NCI-H146 (cell line): ENCODE results near the gene ZDHHC18.
"Not testable (repeated sequence)": the region's sequence is repeated elsewhere in the genome, so short reads cannot be mapped to it uniquely, and the experiment has no call there.

Experiments used
- DNase-seq: peaks from one replicate; lab custom pipeline; 2025; lab: John Stamatoyannopoulos, UW

Gene ZDHHC18

GRCh38 chr1:26858891-26859640, 32.6 kb downstream of the ZDHHC18 start:
- no peak for DNase-seq

GRCh38 chr1:26861286-26861701, 34.8 kb downstream of the ZDHHC18 start:
- DNase-seq, result no peak

GRCh38 chr1:26861889-26862378, 35.4 kb downstream of the ZDHHC18 start:
- DNase-seq, result no peak

- DNase-seq, result peak; percentile 93
These were observed 36.5 kb downstream of the ZDHHC18 start, which contains the start of gene SFN for GRCh38 chr1:26862781-26863684. TSS of gene SFN (plus strand) at chr1:26863149. CDS start at chr1:26863213, 64 bp downstream.

- DNase-seq, result no peak
These were observed 37.2 kb downstream of the ZDHHC18 start for GRCh38 chr1:26863685-26864077.

- peak; percentile 94 for DNase-seq
These were observed 38.4 kb downstream of the ZDHHC18 start for GRCh38 chr1:26864610-26865480.

- not testable (repeated sequence) for DNase-seq
These were observed 46.6 kb downstream of the ZDHHC18 start for GRCh38 chr1:26873097-26873496.

GRCh38 chr1:26874896-26875295, 48.4 kb downstream of the ZDHHC18 start:
- DNase-seq, result no peak

GRCh38 chr1:26877326-26877725, 50.8 kb downstream of the ZDHHC18 start:
- no peak for DNase-seq

GRCh38 chr1:26879793-26880192, 53.3 kb downstream of the ZDHHC18 start:
- DNase-seq, result no peak

GRCh38 chr1:26881611-26882010, 55.1 kb downstream of the ZDHHC18 start:
- DNase-seq, result not testable (repeated sequence)

GRCh38 chr1:26882696-26883463, 56.4 kb downstream of the ZDHHC18 start:
- DNase-seq, result no peak

GRCh38 chr1:26887125-26887524, 60.6 kb downstream of the ZDHHC18 start:
- no peak for DNase-seq

GRCh38 chr1:26888231-26888630, 61.7 kb downstream of the ZDHHC18 start:
- DNase-seq, result no peak

- DNase-seq, result peak; percentile 78
These were observed 63.3 kb downstream of the ZDHHC18 start, which contains the start of gene GPN2 for GRCh38 chr1:26889551-26890466. TSS of gene GPN2 (minus strand) at chr1:26890283. CDS start at chr1:26890096, 187 bp downstream.

GRCh38 chr1:26890467-26890796, 63.9 kb downstream of the ZDHHC18 start:
- DNase-seq, result no peak

- DNase-seq, result no peak
These were observed 67.8 kb downstream of the ZDHHC18 start for GRCh38 chr1:26894263-26894662.

GRCh38 chr1:26897351-26897750, 70.9 kb downstream of the ZDHHC18 start:
- no peak for DNase-seq

GRCh38 chr1:26900001-26900814, 73.7 kb downstream of the ZDHHC18 start, which contains the start of gene GPATCH3:
TSS of gene GPATCH3 (minus strand) at chr1:26900467. CDS start at chr1:26900442, 25 bp downstream.
- peak; percentile 89 for DNase-seq
